ENCODE data around the gene GPLD1.

- no peak for TF ChIP-seq CTCF (IDR thresholded peaks at IDR 0.05 in 8 of 11, conservative IDR thresholded peaks at IDR 0.05 in 3 of 11)
- no peak for TF ChIP-seq POLR2AphosphoS5 (IDR thresholded peaks at IDR 0.05)
- TF ChIP-seq POLR2A (IDR thresholded peaks at IDR 0.05): no peak
These were observed 17.2 kb downstream of the GPLD1 start for GRCh38 chr6:24472181-24472580.
